ENCODE results near the gene TEAD3. TPM values are rescaled to one million over a fixed set of nuclear protein-coding genes. Genes with fewer than 3 reads are reported as not detected.
"Not testable (repeated sequence)": the region's sequence is repeated elsewhere in the genome, so short reads cannot be mapped to it uniquely, and the experiment has no call there.

Gene TEAD3
- 100 to 1,000 TPM in 1 of 4 donors, 10 to 100 TPM in 3; 10.2 to 107 (median 17.2) TPM for total RNA-seq

DNA sequence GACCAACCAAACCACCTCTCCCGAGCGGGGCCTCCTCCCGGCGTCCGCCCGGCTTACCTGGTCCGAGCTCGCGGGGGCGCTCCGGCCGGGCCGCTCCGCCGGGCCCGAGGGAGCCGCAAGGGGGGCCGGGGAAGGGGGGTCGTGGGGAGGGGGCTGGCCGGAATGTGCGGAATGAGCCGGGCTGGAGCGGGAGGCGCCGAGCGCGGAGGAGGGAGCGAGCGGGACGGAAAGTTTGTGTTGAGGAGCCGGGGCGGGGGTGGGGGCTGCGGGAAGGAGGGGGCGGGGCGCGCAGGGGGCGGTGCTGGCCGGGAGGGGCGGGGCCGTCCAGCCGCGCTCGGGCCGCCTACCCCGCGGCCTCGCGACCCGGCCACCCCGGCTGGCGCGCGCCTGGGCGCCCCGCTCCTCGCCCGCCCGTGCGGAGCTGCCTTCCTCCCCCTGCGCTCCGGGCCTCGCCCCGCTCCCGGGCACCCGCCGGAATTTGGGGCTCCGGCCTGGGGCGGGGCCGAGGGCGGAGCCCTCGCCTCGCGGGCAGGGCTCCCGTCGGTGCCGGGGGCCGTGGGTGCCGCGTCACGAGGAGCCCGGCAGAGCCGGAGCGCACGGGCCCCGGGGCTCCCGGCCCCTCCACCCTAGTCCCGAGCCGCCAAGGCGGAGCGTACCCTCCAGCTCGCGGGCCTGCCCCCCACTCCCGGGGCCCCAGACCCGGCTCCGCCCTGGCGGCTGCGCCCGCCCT lies at the start of gene TEAD3:
Gene TEAD3, minus strand, starts transcription at position 239 of the 730 bp plus-strand sequence.
- H3K9me3 ChIP-seq = no peaks in the 10 kb centered on the region
- TF ChIP-seq POLR2A (IDR thresholded peaks at IDR 0.05) = peak; percentile 79 to 87
- TF ChIP-seq, protein P1, sequence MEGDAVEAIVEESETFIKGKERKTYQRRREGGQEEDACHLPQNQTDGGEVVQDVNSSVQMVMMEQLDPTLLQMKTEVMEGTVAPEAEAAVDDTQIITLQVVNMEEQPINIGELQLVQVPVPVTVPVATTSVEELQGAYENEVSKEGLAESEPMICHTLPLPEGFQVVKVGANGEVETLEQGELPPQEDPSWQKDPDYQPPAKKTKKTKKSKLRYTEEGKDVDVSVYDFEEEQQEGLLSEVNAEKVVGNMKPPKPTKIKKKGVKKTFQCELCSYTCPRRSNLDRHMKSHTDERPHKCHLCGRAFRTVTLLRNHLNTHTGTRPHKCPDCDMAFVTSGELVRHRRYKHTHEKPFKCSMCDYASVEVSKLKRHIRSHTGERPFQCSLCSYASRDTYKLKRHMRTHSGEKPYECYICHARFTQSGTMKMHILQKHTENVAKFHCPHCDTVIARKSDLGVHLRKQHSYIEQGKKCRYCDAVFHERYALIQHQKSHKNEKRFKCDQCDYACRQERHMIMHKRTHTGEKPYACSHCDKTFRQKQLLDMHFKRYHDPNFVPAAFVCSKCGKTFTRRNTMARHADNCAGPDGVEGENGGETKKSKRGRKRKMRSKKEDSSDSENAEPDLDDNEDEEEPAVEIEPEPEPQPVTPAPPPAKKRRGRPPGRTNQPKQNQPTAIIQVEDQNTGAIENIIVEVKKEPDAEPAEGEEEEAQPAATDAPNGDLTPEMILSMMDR (IDR thresholded peaks at IDR 0.05) = peak in 2 of 4 experiments; percentile 3 to 21
- H3K27ac ChIP-seq = peak within 1 kb of the TSS; percentile 98 to 100
- intact Hi-C loops (cut with DNase I; ENCODE audit: low total_unique reads) = no loop called here
- no peaks in the 10 kb centered on the region for H3K36me3 ChIP-seq
- peak; percentile 78 to 88 for DNase-seq
- H3K4me3 ChIP-seq = peak within 1 kb of the TSS; percentile 50 to 88
- H3K27me3 ChIP-seq = no peaks in the 10 kb centered on the region
- H3K4me1 ChIP-seq = peaks cover 0 to 24% of the 10 kb centered on the region in 2 donors

DNA sequence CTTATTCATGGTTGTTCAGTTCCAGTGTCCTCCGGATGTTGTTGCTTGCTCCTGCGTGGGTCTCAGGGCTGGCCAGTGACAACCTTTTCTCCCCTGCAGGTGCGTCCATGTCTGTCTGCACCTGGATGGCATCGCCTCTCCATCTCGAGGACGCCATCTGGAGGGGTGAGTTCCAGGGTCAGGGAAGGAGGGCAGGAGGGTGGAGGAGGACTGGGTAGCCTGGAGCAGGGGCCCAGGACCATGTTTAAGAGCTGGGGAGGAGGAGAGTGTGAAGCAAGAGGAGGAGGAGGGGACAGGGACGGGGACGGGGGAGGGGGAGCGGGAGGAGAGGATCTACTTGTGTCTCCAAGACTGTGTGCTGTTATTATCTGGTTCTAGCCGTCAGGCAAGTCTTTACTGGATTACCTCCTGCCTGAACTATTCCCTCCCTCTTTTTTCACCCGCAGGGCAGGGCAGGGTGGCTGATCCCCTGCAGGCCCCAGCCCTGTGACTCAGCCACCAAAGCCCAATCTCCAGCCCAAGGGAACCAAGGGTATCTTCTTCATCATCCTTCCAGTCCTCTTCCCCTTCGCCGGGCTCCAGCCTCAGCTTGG lies 48.0 kb upstream of the TEAD3 start:
- no peak for DNase-seq
- TF ChIP-seq, protein P1 (IDR thresholded peaks at IDR 0.05) = no peak
- TF ChIP-seq POLR2A (IDR thresholded peaks at IDR 0.05) = no peak
- H3K27ac ChIP-seq = no peak overlapping the region
- no peaks in the 10 kb centered on the region for H3K9me3 ChIP-seq
- no peaks in the 10 kb centered on the region for H3K36me3 ChIP-seq
- H3K4me1 ChIP-seq = no peaks in the 10 kb centered on the region
- no peak overlapping the region for H3K4me3 ChIP-seq
- no peaks in the 10 kb centered on the region for H3K27me3 ChIP-seq
- intact Hi-C loops (cut with DNase I; ENCODE audit: low total_unique reads) = no loop called here

DNA sequence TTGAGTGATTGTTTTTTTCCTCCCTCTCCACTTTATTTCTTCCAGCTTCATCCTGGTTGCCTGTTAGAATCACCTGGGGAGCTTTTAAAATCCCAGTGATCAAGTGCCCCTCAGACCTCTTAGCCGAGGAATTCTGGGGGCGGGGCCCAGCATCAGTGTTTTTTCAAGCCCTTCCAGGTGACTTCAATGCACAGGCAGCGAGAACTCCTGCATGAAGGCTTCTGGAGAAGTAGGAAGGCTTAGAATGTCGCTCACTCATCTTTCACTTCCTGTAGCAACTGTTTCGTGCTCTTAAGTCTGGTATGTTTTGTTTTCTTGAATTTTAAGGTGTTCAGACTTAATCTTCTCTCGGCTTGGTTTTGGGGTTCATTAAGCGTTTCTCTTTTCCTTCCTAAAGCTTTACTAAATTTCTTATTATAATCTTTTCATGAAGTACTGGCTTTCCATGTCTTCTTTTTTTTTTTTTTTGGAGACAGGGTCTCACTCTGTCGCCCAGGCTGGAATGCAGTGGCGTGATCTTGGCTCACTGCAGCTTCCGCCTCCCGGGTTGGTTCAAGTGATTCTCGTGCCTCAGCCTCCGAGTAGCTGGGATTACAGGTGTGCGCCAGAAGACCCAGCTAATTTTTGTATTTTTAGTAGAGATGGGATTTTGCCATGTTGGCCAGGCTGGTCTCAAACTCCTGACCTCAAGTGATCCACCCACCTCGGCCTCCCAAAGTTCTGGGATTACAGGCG lies 46.7 kb upstream of the TEAD3 start:
- no peak overlapping the region for H3K4me3 ChIP-seq
- no peaks in the 10 kb centered on the region for H3K36me3 ChIP-seq
- H3K4me1 ChIP-seq = no peaks in the 10 kb centered on the region
- intact Hi-C loops (cut with DNase I; ENCODE audit: low total_unique reads) = no loop called here
- no peaks in the 10 kb centered on the region for H3K9me3 ChIP-seq
- H3K27me3 ChIP-seq = no peaks in the 10 kb centered on the region
- no peak overlapping the region for H3K27ac ChIP-seq
- no peak for TF ChIP-seq POLR2A (IDR thresholded peaks at IDR 0.05)
- TF ChIP-seq, protein P1 (IDR thresholded peaks at IDR 0.05) = no peak
- DNase-seq = no peak

DNA sequence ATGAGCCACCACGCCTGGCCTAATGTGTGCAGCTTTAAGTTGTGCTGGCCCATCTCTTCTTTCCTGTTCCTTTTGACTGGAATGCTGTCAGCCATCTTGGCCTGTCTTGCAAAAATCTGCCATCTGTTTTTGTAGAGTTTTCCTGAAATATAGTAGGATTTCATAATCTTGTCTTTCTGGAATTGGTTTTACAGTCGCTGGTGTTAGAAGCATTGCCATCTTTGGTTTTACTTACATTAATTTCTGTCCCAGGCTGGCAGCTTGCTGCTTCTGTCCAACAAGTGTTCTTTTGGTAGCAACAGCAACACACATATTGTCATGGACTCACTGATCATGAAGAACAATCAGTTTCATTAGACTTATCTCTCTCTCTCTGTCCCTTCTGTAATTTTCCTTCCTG lies 45.0 kb upstream of the TEAD3 start:
- intact Hi-C loops (cut with DNase I; ENCODE audit: low total_unique reads) = no loop called here
- Histone ChIP-seq H3K36me3 (no peaks in the 10 kb centered on the region), H3K4me1 (no peaks in the 10 kb centered on the region), H3K9me3 (no peaks in the 10 kb centered on the region), H3K27me3 (no peaks in the 10 kb centered on the region), H3K27ac (no peak overlapping the region), H3K4me3 (no peak overlapping the region)
- DNase-seq = no peak
- TF ChIP-seq, protein P1 (IDR thresholded peaks at IDR 0.05) = no peak
- TF ChIP-seq POLR2A (IDR thresholded peaks at IDR 0.05) = no peak

DNA sequence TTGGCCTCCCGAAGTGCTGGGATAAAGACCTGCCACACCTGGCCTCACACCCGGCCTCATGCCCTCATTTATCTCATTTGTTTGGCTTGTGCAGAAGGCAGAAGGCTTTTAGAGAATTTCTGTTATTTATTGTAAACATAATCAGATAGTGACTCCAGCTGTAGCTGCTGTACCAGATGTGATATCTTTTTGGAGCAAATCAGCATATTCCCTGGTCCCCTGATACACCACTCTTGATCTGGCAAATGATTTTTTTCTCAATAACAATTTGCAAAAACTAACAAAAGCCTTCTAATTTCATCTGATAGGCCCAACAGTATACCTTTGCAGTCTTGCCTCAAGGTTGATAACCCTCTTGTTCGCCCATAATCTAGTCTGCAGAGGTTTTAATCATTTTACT lies 42.3 kb upstream of the TEAD3 start:
- Histone ChIP-seq H3K27ac (no peak overlapping the region), H3K27me3 (no peaks in the 10 kb centered on the region), H3K4me1 (no peaks in the 10 kb centered on the region), H3K9me3 (no peaks in the 10 kb centered on the region), H3K4me3 (no peak overlapping the region), H3K36me3 (no peaks in the 10 kb centered on the region)
- TF ChIP-seq, protein P1 (IDR thresholded peaks at IDR 0.05) = no peak
- TF ChIP-seq POLR2A (IDR thresholded peaks at IDR 0.05) = no peak
- intact Hi-C loops (cut with DNase I; ENCODE audit: low total_unique reads) = no loop called here
- no peak for DNase-seq

DNA sequence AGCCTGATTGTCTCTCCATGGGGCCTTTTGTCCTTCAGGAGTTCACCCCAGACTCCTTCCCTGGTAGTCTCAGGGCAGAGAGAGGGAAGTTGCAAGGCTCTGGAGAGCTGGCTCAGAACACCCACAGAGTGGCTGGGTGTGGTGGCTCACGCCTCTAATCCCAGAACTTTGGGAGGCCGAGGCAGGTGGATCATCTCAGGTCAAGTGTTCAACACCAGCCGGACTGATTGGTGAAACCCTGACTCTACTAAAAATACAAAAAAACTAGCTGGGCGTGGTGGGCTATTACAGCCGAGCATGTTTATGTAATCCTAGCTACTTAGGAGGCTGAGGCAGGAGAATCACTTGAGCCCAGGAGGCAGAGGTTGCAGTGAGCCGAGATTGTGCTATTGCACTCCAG lies 39.0 kb upstream of the TEAD3 start:
- H3K4me1 ChIP-seq; intact Hi-C loops (cut with DNase I; ENCODE audit: low total_unique reads); H3K36me3 ChIP-seq; H3K4me3 ChIP-seq; H3K27me3 ChIP-seq; H3K9me3 ChIP-seq; H3K27ac ChIP-seq; DNase-seq: not testable (repeated sequence)
